Panc1 (cell line): Measurements from ENCODE around the gene MVK.

Experiments
- SIN3A ChIP-seq: IDR thresholded peaks from 2 replicates; pipeline ENCODE4 v1.6.1; 2012; ENCODE audit warnings: low read depth, mild to moderate bottlenecking, low read length, moderate library complexity, borderline replicate concordance; ENCODE audit not compliant: insufficient read depth
- TF ChIP-seq, protein P1 (sequence below), 2 experiments: IDR thresholded peaks; 2 replicates each; pipeline ENCODE4 v1.6.1; 2011 to 2012; ENCODE audit warnings: low read depth in 2 of 2, control low read depth in 1 of 2, low read length in 1 of 2, mild to moderate bottlenecking in 1 of 2, moderate library complexity in 1 of 2; ENCODE audit not compliant: insufficient read depth in 1 of 2

DNA sequence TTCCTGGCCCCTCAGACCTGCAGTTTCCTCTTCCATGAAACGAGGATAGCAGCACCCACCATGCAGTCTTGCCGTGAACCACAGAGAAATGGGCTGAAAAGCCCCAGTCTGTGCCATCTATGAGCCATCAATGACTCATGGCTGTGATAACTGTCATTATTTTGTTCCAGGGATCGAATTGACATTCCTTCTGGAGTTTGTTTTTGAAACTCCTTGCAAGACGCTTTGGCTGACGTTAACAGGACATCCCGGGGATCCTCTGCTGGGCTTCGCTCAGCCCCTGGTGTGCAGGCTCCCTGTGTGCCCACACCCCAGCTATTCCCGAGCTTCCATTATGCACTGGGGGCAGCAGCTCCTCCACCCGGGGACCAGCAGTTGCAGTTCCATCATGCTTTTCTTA lies 34.1 kb upstream of the MVK start:
- no peak for TF ChIP-seq SIN3A
- TF ChIP-seq, protein P1, sequence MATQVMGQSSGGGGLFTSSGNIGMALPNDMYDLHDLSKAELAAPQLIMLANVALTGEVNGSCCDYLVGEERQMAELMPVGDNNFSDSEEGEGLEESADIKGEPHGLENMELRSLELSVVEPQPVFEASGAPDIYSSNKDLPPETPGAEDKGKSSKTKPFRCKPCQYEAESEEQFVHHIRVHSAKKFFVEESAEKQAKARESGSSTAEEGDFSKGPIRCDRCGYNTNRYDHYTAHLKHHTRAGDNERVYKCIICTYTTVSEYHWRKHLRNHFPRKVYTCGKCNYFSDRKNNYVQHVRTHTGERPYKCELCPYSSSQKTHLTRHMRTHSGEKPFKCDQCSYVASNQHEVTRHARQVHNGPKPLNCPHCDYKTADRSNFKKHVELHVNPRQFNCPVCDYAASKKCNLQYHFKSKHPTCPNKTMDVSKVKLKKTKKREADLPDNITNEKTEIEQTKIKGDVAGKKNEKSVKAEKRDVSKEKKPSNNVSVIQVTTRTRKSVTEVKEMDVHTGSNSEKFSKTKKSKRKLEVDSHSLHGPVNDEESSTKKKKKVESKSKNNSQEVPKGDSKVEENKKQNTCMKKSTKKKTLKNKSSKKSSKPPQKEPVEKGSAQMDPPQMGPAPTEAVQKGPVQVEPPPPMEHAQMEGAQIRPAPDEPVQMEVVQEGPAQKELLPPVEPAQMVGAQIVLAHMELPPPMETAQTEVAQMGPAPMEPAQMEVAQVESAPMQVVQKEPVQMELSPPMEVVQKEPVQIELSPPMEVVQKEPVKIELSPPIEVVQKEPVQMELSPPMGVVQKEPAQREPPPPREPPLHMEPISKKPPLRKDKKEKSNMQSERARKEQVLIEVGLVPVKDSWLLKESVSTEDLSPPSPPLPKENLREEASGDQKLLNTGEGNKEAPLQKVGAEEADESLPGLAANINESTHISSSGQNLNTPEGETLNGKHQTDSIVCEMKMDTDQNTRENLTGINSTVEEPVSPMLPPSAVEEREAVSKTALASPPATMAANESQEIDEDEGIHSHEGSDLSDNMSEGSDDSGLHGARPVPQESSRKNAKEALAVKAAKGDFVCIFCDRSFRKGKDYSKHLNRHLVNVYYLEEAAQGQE (IDR thresholded peaks at IDR 0.05; ENCODE audit: insufficient read depth in 1 of 2, low read depth in 2 of 2, low read length in 1 of 2), result no peak
